ENCODE data around the gene PGAP2.
"Not testable (repeated sequence)": the region's sequence is repeated elsewhere in the genome, so short reads cannot be mapped to it uniquely, and the experiment has no call there.

Gene PGAP2

DNA sequence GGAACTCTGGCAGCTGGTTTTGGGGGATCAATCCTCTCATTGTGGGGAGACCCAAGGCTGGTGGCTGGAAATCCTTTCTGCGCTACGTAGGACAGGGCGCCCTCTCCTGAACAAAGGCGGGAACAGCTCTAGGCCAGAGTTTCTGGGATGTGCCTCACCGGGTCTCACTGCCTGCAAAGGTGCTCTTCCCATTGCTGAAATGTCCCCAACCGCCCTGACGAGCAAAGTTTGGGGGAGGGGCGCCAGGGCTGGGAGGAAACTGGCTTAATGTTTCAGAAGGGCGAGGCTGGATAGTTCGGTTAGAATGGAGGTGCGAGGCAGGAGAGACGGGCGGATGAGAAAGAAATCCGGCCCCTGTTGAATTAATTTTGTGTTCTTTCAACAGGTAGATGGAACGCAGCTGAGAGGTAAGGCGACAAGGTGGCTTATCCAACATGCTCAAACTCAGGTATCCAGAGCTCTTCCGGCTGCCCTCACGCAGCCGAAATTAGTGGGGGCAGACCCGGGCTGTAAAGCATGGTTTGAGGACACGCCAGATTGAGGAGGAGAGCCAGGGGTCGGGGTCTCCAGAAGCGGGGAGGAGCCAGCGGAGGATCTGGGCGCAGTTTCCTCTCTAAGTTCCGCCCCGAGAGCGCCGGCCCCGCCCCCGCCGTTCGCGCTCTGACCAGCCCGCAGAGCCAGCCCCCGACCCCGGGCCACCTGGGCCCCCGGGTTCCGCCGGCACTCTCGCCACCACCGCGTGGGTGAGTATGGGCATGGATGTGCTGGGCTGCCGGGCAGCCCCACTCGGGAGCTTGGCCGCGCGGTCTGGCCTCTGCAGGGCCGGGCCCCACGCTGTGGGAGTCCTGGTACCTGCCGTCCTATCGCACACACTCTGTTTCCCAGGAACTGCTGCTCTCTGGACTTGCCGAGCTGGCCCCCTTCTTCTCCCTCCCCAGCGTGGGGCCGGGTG lies at the start of gene PGAP2:
Gene PGAP2 (plus strand): TSS at position 652 of the 952 bp plus-strand sequence. CDS start 2,700 bp downstream, outside the sequence.
- DNase-seq, result no peak

DNA sequence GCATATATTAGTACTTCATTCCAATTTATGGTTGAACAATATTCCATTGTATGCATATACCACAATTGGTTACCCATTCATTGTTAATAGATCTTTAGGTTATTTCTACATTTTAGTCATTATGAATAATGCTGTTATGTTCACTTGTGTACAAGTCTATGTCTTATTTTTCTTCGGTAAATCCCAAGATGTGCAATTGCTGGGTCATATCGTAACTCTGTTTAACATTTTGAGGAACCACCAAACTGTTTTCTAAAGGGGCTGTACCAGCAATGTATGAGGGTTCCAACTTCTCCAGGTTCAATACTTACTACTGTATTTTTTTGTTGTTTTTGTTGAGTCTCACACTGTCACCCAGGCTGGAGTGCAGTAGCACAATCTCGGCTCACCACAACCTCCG lies 44.1 kb upstream of the PGAP2 start:
- no peak for DNase-seq

DNA sequence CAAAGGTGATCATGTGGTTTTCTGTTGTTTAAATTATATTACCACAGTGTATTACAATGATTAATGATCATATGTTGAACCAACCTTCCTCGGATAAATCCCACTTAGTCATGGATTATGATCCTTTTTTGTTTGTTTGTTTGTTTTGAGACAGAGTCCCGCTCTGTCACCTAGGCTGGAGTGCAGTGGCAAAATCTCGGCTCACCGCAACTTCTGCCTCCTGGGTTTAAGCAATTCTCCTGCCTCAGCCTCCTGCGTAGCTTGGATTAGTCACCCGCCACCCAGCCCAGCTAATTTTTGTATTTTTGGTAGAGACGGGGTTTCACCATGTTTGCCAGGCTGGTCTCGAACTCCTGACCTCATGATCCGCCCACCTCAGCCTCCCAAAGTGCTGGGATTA lies 41.5 kb upstream of the PGAP2 start:
- DNase-seq, result not testable (repeated sequence)

DNA sequence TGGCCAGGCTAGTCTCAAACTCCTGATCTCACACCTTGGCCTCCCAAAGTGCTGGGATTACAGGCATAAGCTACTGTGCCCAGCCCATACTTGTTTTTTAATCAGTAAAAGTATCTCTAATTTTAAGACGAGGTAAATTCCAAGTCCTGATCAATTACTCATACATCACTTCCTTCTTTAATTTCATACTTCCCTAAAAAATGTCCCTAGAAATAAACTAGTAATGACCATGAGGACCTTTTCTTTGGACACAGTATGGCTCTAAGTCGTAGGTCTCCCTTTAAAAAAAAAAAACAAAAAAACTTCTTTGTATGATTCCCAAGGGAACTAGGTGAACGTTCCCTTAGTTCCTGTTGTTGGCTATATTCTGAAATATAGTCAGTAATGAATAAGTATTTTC lies 40.8 kb upstream of the PGAP2 start:
- DNase-seq, result no peak

DNA sequence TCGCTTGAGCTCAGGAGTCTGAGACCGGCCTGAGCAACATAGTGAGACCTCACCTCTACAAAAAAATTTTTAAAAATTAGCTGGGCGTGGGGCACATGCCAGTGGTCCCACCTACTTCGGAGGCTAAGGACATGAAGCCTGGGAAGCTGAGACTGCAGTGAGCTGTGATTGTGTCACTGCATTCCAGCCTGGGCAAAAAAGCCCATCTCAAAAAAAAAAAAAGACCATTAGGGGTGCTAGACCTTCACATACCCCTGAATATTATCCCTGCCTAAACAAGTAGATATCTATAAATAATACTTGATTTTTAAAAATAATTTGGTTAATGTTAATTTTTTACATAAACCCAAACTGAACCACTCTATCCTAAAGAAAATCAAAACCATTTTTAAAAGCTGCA lies 35.2 kb upstream of the PGAP2 start:
- no peak for DNase-seq

DNA sequence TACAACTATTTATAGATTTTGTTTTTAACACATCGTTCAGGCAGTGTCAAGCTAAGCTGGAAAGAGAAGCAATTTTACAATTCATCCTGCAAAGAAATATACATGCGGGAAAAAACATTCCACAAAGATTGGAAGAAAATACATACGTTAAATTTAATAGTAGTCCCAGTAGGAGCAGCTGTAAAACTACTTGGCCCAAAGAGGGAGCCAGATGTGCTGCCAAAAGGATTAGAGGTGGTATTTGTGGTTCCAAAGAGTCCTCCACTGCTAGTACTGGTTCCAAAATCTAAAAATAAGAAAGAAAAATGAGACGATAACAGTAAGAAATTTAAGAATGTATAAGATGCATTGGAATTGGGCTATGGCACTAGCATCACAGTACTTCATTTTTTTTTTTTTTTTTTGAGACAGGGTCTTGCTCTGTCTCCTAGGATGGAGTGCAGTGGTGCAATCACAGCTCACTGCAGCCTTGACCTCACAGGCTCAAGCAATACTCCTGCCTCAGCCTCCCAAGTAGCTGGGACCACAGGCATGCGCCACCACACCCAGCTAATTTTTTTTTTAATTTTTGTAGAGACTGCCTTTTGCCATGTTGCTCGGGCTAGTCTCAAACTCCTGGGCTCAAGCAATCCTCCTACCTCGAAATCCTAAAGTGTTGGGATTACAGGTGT lies 32.5 kb upstream of the PGAP2 start:
- no peak for DNase-seq

DNA sequence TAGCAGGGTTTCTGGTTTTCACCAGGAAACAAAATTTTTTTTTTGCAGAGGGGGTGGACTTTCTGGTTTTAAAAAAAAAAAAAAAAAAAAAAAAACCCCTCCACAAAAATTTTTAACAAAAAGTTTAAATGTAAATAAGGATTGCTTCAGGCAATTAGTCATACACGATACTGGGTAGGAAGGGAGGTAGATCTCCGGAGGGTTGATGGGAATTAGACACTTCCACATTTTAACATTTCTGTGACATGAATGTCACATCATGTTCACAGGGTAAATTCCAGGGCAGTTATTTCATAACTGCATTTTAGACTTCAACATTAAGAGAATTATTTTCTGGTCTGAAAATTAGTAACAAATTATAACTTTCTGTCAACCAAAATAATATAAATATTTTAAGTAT lies 26.9 kb upstream of the PGAP2 start:
- DNase-seq, result no peak

DNA sequence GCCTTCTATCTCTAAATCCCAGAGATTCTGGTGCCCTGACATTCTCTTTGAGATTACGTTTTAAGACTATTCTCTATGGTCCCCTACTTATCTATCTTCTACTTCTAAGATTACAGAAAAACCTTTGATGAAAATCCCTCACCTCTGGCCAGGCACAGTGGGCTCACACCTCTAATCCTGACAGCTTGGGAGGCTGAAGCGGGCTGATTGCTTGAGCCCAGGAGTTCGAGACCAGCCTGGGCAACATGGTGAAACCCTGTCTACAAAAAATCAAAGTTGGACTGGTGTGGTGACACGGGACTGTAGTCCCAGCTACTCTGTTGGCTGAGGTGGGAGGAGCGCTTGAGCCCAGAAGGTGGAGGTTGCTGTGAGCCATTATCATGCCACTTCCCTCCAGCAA lies 25.4 kb upstream of the PGAP2 start:
- DNase-seq, result no peak

DNA sequence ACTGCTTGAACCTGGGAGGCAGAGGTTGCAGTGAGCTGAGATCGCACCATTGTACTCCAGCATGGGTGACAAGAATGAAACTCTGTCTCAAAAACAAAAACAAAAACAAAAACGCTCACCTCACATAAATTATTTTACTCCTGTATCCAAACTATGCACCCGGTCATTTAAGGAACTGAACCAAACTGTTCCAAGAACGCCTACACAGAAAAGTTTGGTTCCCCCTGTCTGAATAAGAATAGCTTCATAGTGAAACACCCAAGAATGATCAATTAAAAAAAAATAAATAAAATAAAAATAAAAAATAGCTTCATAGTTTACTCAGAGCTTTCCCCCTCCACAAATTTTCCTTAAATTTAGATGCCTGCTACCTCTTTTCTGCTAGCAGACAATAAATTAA lies 24.7 kb upstream of the PGAP2 start:
- no peak for DNase-seq

DNA sequence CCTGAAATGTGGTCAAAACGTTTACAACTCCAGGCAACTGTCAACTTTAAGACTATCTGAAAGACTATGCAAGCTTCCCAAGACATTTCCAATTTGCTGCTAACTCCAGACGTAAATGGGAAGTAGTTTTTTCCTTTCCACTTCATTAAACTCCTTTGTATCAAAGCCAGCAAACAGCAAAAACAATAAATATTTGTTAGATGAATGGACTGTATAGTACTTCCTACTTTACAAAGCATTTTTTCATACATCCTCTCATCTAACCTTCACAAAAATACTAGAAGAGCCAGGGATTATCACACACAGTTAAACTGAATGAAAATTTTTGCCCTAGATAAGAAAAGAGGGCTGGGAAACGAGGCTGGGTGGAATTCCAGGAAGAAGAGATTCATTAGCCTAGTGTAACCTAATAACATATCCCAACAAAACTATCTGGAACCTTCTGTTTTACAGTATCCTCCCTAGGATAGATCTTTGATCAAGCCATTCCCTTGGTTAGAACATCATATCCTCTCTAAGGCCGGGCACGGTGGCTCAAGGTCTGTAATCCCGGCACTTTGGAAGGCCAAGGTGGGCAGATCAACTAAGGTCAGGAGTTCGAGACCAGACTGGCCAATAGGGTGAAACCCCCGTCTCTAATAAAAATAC lies 21.5 kb upstream of the PGAP2 start:
- no peak for DNase-seq

DNA sequence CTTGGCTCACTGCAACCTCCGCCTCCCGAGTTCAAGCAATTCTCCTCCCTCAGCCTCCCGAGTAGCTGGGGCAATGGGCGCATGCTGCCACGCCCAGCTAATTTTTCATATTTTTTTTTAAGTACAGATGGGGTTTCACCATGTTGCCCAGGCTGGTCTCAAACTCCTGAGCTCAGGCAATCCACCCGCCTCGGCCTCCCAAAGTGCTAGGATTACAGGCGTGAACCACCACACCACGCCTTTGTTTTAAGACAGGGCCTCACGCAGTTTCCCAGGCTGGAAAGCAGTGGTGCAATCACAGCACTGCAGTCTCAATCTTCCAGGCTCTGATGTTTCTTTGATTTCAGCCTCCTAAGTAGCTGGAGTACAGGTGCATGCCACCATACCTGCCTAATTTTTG lies 14.0 kb upstream of the PGAP2 start:
- not testable (repeated sequence) for DNase-seq

DNA sequence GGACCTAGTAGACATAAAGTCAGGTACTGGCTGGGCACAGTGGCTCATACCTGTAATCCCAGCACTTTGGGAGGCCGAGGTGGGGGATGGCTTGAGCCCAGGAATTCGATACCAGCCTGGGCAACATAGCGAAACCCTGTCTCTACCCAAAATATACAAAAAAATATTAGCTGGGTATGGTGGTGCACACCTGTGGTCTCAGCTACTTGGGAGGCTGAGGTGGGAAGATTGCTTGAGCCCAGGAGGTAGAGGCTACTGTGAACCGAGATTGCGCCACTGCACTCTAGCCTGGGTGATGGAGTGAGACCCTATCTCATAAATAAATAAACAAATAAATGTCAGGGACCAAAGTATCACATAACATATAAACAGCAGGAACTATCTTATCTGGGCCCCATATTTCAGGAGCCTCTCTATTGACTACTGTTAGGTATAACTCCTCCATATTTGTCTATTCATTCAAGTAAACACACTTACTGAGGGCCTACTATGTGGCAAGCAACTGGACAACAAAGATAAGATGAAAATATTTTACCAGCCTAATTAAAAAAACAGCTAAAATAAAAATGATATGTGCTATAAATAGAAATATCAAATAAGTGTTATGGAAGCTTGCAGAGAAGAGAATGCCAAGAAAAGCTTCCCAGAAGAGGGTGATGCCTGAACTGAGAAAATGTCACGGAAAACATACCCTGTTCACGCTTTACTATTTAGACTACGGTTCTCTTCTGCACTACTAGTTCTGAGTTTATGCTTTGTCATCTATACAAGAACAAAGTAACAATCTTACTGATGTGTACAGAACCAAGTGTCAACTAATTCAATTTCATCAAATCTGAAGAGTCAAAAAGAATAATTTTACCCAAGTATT lies 13.0 kb upstream of the PGAP2 start:
- DNase-seq, result no peak

DNA sequence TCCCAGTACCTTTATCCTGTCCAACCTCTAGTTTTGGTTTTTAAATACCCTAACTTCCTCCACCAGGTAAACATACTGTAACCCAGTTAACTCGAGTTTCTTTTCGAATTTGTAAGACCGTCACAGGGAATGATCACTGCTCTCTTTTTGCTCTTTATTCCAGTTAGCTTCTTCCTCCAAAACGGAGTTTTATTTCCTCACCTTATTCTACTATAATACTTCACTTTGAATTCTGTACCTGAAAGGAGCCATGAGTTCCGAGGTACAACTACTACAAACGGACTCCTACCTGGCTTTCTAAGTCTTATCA lies 12.4 kb upstream of the PGAP2 start:
- no peak for DNase-seq

DNA sequence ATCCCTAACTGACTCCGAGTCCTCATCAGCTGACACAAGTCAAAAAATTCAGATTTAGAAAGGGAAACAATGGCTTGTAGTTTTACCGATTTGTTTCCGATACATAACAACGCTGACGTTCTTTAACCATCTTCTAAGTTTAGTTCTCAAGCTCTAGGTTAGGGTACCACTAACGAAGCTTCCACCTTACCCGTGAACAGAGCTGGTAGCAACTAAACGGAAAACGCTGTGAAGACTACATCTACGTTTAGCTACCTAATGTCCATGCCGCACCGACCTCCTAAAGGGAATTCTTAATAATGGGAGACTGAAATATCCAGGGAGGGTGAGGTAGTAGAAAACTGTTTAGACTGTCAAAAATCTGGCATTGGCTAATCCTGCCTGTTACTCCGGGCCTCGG lies 12.0 kb upstream of the PGAP2 start:
- DNase-seq, result no peak

DNA sequence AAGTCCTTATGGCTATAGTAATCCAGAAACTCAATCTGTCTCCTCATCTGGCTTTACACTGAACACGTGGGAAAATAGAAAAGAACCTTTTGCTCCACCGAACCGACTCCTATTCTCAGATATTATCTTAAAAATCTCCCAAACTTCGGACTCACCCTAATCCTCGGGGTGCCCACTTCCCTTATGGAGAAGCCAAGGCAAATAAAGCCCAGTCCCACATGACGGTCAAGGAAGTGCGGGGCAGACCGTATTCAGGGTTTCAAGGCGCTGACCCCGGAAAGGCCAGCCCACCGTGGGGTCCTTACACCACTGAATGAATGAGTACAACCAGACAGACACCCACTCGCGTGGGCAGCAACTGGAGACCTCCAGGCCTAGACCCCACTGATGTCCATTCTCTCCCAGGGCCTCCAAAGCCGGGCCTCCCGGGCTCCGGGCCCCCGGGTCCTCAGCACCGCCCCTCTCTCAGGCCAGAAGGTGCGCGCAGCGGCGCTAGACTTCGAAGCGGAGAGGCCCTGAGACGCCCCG lies 11.5 kb upstream of the PGAP2 start:
- no peak for DNase-seq

DNA sequence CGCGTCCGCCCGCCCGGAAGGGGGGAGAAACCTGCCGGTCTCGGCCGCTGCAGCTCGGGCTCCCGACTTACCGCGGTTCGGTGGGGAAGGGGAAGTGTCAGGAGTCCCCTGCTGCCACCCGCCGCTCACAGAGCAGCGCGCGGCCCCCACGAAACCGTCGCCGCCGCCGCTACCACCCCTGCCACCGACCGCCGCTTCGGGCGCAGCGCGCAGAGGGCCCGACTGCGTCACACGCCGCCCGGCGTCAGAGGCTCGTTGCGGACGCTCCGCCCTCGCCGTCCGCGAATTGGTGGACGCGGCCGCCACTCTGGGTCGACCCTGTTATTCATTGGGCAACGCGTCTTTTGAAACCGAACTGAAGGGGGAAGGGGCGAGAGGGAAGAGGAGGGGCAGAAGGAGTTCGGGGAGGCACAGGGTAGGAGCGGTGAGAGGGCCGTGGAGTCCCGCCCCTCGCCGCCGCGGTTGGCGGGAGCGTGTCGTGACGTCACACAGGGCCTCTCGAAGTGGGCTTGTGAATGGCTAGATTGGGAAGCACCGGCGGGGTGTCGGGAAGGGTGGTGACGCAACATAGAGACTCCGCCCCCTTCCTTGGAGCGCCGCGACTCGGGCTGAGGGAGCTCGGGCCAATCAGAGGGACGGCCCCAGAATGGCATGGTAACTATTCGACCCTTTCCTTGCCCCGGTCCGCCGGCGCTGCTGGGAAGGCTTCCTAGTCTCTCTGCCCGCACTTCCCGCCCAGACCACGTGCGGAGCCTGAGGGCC lies 10.8 kb upstream of the PGAP2 start, which contains the start of gene NUP98:
Gene NUP98 (minus strand): TSS at position 226 of the 762 bp plus-strand sequence. CDS start 15,437 bp downstream, outside the sequence.
- DNase-seq, result peak; percentile 99

DNA sequence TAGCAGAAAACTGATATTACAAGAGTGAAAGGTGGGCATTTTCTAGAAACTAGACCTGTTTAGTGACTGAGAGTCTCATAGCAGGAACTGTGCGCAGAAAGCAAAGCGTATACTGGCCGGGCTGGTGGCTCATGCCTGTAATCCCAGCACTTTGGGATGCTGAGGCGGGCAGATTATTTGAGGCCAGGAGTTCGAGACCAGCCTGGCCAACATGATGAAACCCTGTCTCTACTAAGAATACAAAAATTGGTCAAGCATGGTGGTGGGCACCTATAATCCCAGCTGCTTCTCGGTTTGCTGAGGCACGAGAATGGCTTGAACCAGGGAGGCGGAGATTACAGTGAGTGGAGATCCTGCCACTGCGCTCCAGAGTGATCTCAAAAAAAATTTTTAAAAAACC lies 9.2 kb upstream of the PGAP2 start:
- no peak for DNase-seq

DNA sequence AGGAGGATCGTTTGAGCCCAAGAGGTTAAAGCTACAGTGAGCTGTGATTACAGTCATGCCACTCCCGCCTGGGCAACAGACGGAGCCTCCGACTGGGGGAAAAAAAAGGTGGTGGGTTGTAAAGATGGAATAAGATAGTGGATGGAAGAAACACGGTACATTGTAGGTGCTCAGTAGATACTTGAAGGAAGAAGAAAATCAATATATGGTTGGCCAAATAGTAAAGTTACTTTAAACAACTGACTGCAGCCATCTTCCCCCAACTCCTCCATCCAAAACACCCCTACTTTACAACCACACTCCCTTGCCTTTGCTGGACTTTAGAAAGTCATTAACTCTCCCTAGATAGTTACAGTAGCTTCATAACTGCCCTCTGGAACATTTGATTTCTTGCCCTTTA lies 8.5 kb upstream of the PGAP2 start:
- DNase-seq, result no peak

DNA sequence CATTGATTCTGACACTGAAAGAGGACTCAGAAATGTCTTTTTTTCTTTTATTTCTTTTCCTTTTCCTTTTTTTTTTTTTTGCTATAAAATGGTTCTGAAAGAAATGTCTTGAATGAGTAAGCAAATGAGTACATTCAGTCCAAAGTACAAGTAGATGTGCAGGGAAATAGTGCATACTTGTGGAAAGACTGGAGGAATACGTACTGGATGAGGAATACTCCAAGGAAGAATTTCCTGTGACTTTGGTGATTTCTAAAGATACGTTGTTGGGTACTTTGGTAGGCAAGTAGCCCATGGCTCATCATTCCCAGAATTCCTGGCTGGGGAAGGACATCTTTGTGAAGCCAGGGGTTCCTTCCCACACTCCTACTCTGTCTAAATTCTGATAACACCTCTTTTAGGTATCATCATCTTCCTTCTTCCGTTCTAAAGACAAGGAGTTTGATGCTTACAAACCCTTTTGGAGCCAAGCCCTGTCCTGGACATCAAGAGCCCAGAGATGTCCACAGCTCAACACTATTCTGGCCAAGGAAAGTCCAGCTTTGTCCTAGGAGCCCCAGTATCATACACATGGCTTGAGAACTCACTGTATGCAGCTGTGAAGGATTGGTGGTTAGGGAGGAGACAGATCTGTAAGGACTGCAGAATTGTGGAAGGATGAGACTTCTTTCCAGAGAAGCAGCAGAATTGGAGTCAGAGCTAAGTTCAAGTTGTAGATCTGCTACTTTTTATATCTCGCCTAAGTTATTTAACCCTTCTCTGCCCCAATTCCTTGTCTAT lies 6.2 kb upstream of the PGAP2 start:
- no peak for DNase-seq

DNA sequence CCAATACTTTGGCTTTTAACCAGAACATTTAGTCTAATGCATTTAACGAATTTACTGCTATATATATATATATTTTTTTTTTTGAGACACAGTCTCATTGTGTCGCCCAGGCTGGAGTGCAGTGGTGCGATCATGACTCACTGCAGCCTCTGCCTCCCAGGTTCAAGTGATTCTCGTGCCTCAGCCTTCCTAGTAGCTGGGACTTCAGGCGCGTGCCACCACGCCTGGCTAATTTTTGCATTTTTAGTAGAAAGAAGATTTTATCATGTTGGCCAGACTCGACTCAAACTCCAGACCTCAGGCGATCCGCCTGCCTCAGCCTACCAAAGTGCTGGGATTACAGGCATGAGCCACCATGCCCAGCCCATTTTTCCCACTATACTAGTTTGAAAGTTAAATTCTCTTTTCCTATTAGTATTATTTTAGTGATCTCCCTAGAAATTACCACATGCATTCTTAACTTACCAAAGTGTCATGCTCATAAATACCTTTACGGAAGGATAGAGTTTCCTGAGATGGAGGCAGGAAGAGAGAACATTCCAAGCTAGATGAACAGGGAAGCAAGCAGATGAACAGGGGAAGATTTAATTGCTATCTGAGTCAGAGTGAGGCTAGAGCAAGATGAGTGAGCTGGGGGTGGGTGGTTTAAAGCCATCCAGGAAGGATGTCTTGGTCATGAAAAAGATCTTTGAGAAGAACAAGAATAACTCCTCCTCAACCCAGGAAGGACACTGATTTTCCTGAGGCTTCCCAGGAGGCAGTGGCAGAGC lies 4.4 kb upstream of the PGAP2 start:
- DNase-seq, result no peak
